Measurements from ENCODE around the gene ZNF678. TPM values are rescaled to one million over a fixed set of nuclear protein-coding genes. Genes with fewer than 3 reads are reported as not detected.
"Not testable (repeated sequence)": the region's sequence is repeated elsewhere in the genome, so short reads cannot be mapped to it uniquely, and the experiment has no call there.

Gene ZNF678
- total RNA-seq, 2 experiments from 2014 or later, result 2.8 to 2.9 TPM

- intact Hi-C loops (cut with DNase I, micrococcal nuclease), result no loop called here
- Mint-ChIP-seq H3K4me3 (no peak overlapping the region), H3K27ac (no peak overlapping the region), H3K9me3 (peaks cover 15% of the 10 kb centered on the region), H3K27me3 (no peaks in the 10 kb centered on the region), H3K4me1 (ENCODE audit: low read depth) (peaks cover 8% of the 10 kb centered on the region), H3K36me3 (ENCODE audit: low read depth) (peaks cover 90% of the 10 kb centered on the region)
- Histone ChIP-seq H3K4me3 (ENCODE audit: low read length) (no peak overlapping the region), H3K36me3 (ENCODE audit: insufficient read depth, low read length) (peaks cover 12% of the 10 kb centered on the region), H3K4me1 (ENCODE audit: insufficient read depth, low read length) (no peaks in the 10 kb centered on the region), H3K9me3 (ENCODE audit: control insufficient read depth in 1 of 2, insufficient read depth in 1 of 2, low read length in 2 of 2) (peaks cover 17 to 22% of the 10 kb centered on the region in 2 experiments), H3K27me3 (ENCODE audit: control insufficient read depth in 1 of 2, insufficient read depth in 2 of 2, low read length in 2 of 2) (no peaks in the 10 kb centered on the region), H3K27ac (ENCODE audit: low read depth in 1 of 2, low read length in 2 of 2) (no peak overlapping the region)
- CTCF ChIA-PET, result no interaction called here
- no peak for ATAC-seq (ENCODE audit: poor library complexity)
- no peak for DNase-seq
- POLR2A ChIA-PET, result no interaction called here
- TF ChIP-seq, protein P1, sequence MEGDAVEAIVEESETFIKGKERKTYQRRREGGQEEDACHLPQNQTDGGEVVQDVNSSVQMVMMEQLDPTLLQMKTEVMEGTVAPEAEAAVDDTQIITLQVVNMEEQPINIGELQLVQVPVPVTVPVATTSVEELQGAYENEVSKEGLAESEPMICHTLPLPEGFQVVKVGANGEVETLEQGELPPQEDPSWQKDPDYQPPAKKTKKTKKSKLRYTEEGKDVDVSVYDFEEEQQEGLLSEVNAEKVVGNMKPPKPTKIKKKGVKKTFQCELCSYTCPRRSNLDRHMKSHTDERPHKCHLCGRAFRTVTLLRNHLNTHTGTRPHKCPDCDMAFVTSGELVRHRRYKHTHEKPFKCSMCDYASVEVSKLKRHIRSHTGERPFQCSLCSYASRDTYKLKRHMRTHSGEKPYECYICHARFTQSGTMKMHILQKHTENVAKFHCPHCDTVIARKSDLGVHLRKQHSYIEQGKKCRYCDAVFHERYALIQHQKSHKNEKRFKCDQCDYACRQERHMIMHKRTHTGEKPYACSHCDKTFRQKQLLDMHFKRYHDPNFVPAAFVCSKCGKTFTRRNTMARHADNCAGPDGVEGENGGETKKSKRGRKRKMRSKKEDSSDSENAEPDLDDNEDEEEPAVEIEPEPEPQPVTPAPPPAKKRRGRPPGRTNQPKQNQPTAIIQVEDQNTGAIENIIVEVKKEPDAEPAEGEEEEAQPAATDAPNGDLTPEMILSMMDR (IDR thresholded peaks at IDR 0.05), result no peak
Observed at GRCh38 chr1:227583354-227583753, 20.0 kb downstream of the ZNF678 start.

DNA sequence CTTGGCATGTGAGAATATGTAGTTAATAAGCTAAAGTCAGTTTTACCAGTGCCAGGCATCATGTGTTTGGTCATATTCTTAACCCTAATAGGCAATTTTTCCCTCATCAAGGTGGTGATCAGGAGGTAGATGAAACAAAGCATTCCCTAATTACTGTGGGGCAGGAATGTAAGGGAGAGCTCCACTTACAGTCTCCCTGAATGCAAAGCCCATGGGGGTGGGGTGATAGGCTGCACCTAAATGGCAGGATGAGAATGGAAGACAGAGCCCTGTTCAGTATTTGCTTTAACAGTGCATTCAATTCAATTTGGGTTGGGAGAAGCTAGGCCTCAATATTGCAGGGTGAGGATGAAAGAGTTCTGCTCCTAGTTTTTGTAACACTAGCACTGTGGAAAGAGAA is 23.4 kb downstream of the ZNF678 start:
- no peak overlapping the region for H3K4me3 ChIP-seq (ENCODE audit: low read length)
- peaks cover 98% of the 10 kb centered on the region for H3K36me3 Mint-ChIP-seq (ENCODE audit: low read depth)
- POLR2A ChIA-PET, result no interaction called here

DNA sequence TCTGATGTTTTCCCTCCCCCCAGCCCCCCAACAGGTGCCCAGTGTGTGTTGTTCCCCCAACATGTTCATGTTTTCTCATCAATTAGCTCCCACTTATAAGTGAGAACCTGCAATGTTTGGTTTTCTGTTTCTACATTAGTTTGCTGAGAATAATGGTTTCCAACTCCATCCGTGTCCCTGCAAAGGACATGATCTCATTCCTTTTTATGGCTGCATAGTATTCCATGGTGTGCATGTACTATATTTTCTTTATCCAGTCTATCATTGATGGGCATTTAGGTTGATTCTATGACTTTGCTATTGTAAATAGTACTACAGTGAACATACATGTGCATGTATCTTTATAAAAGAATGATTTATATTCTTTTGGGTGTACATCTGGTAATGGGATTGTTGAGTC is 24.6 kb downstream of the ZNF678 start:
- Mint-ChIP-seq H3K4me3 (no peak overlapping the region), H3K27me3 (no peaks in the 10 kb centered on the region), H3K4me1 (ENCODE audit: low read depth) (no peaks in the 10 kb centered on the region), H3K27ac (no peak overlapping the region), H3K36me3 (ENCODE audit: low read depth) (peaks cover 98% of the 10 kb centered on the region), H3K9me3 (peaks cover 24% of the 10 kb centered on the region)
- H3K27me3 ChIP-seq (ENCODE audit: control insufficient read depth in 1 of 2, insufficient read depth in 2 of 2, low read length in 2 of 2), result no peaks in the 10 kb centered on the region
- H3K4me3 ChIP-seq (ENCODE audit: low read length), result no peak overlapping the region
- POLR2A ChIA-PET, result no interaction called here
- no peaks in the 10 kb centered on the region for H3K4me1 ChIP-seq (ENCODE audit: insufficient read depth, low read length)
- CTCF ChIA-PET, result no interaction called here
- no peak overlapping the region for H3K27ac ChIP-seq (ENCODE audit: low read depth in 1 of 2, low read length in 2 of 2)
- TF ChIP-seq, protein P1 (IDR thresholded peaks at IDR 0.05), result no peak
- ATAC-seq (ENCODE audit: poor library complexity), result no peak
- intact Hi-C loops (cut with DNase I, micrococcal nuclease), result no loop called here
- DNase-seq, result no peak
- H3K36me3 ChIP-seq (ENCODE audit: insufficient read depth, low read length), result peaks cover 16% of the 10 kb centered on the region
- peaks cover 20 to 41% of the 10 kb centered on the region in 2 experiments for H3K9me3 ChIP-seq (ENCODE audit: control insufficient read depth in 1 of 2, insufficient read depth in 1 of 2, low read length in 2 of 2)

More for the DNA sequence above, 23.4 kb downstream of the ZNF678 start:
- peaks cover 24% of the 10 kb centered on the region for H3K9me3 Mint-ChIP-seq
- no peak for ATAC-seq (ENCODE audit: poor library complexity)
- no peak for DNase-seq
- CTCF ChIA-PET, result no interaction called here
- no peak overlapping the region for H3K4me3 Mint-ChIP-seq
- TF ChIP-seq, protein P1 (IDR thresholded peaks at IDR 0.05), result no peak
- Histone ChIP-seq H3K27me3 (ENCODE audit: control insufficient read depth in 1 of 2, insufficient read depth in 2 of 2, low read length in 2 of 2) (no peaks in the 10 kb centered on the region), H3K36me3 (ENCODE audit: insufficient read depth, low read length) (peaks cover 16% of the 10 kb centered on the region), H3K4me1 (ENCODE audit: insufficient read depth, low read length) (no peaks in the 10 kb centered on the region), H3K9me3 (ENCODE audit: control insufficient read depth in 1 of 2, insufficient read depth in 1 of 2, low read length in 2 of 2) (peaks cover 17 to 41% of the 10 kb centered on the region in 2 experiments), H3K27ac (ENCODE audit: low read depth in 1 of 2, low read length in 2 of 2) (no peak overlapping the region)
- H3K27ac Mint-ChIP-seq, result no peak overlapping the region
- intact Hi-C loops (cut with DNase I, micrococcal nuclease), result no loop called here
- no peaks in the 10 kb centered on the region for H3K4me1 Mint-ChIP-seq (ENCODE audit: low read depth)
- no peaks in the 10 kb centered on the region for H3K27me3 Mint-ChIP-seq

DNA sequence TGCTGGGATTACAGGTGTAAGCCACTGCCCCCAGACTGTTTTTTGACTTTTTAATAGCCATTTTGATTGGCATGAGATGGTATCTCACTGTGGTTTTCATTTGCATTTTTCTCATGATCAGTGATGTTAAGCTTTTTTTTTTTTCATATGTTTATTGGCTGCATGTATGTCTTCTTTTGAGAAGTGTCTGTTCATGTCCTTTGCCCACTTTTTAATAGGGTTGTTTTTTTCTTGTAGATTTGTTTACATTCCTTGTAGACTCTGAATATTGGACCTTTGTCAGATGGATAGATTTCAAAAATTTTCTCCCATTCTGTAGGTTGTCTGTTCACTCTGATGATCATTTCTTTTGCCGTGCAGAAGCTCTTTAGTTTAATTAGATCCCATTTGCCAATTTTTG is 25.4 kb downstream of the ZNF678 start:
- intact Hi-C loops (cut with DNase I, micrococcal nuclease); H3K4me1 Mint-ChIP-seq (ENCODE audit: low read depth): not testable (repeated sequence)
- H3K9me3 ChIP-seq (ENCODE audit: control insufficient read depth in 1 of 2, insufficient read depth in 1 of 2, low read length in 2 of 2), result peaks cover 21 to 45% of the 10 kb centered on the region in 2 experiments

GRCh38 chr1:227589777-227590176 is 26.4 kb downstream of the ZNF678 start:
- H3K27ac ChIP-seq (ENCODE audit: low read depth in 1 of 2, low read length in 2 of 2); ATAC-seq (ENCODE audit: poor library complexity); H3K4me1 ChIP-seq (ENCODE audit: insufficient read depth, low read length); H3K4me3 Mint-ChIP-seq; H3K27me3 Mint-ChIP-seq; H3K4me3 ChIP-seq (ENCODE audit: low read length); H3K4me1 Mint-ChIP-seq (ENCODE audit: low read depth); POLR2A ChIA-PET; intact Hi-C loops (cut with DNase I, micrococcal nuclease); H3K27me3 ChIP-seq (ENCODE audit: control insufficient read depth in 1 of 2, insufficient read depth in 2 of 2, low read length in 2 of 2); CTCF ChIA-PET; H3K27ac Mint-ChIP-seq; DNase-seq; H3K36me3 ChIP-seq (ENCODE audit: insufficient read depth, low read length): not testable (repeated sequence)
- H3K9me3 ChIP-seq (ENCODE audit: control insufficient read depth in 1 of 2, insufficient read depth in 1 of 2, low read length in 2 of 2), result peaks cover 21 to 47% of the 10 kb centered on the region in 2 experiments
- Mint-ChIP-seq H3K9me3 (peaks cover 23% of the 10 kb centered on the region), H3K36me3 (ENCODE audit: low read depth) (peaks cover 99% of the 10 kb centered on the region)

More for the DNA sequence above, 25.4 kb downstream of the ZNF678 start:
- H3K4me1 ChIP-seq (ENCODE audit: insufficient read depth, low read length); H3K27ac ChIP-seq (ENCODE audit: low read depth in 1 of 2, low read length in 2 of 2); H3K27me3 Mint-ChIP-seq; H3K4me3 ChIP-seq (ENCODE audit: low read length); H3K27ac Mint-ChIP-seq; H3K4me3 Mint-ChIP-seq; DNase-seq; CTCF ChIA-PET; H3K27me3 ChIP-seq (ENCODE audit: control insufficient read depth in 1 of 2, insufficient read depth in 2 of 2, low read length in 2 of 2); ATAC-seq (ENCODE audit: poor library complexity): not testable (repeated sequence)
- POLR2A ChIA-PET, result interaction anchor here (0.6 kb wide), 1 partner anchor 119 kb away, joined by 4 read pairs; no protein-coding TSS in a partner anchor
- Mint-ChIP-seq H3K9me3 (peaks cover 24% of the 10 kb centered on the region), H3K36me3 (ENCODE audit: low read depth) (peaks cover 99% of the 10 kb centered on the region)
- H3K36me3 ChIP-seq (ENCODE audit: insufficient read depth, low read length), result peaks cover 14% of the 10 kb centered on the region
